GM18520 (cell line): ENCODE data around the gene HLF.
"Not testable (repeated sequence)": the region's sequence is repeated elsewhere in the genome, so short reads cannot be mapped to it uniquely, and the experiment has no call there.

Experiments
- ATAC-seq: cut with Tn5 transposase; IDR thresholded peaks from one replicate; pipeline ENCODE4 v1.9.1; 2021; ENCODE audit not compliant: unreplicated experiment

The HLF gene

GRCh38 chr17:55326030-55326429 is 61.3 kb downstream of the HLF start:
- no peak for ATAC-seq

- no peak for ATAC-seq
These were observed 62.7 kb downstream of the HLF start for GRCh38 chr17:55327225-55328088.

- ATAC-seq: not testable (repeated sequence)
These were observed 63.8 kb downstream of the HLF start for GRCh38 chr17:55328514-55328913.

GRCh38 chr17:55330344-55330933 is 65.7 kb downstream of the HLF start:
- ATAC-seq: no peak

- no peak for ATAC-seq
These were observed 67.7 kb downstream of the HLF start for GRCh38 chr17:55332296-55333041.

- ATAC-seq: no peak
These were observed 69.5 kb downstream of the HLF start for GRCh38 chr17:55334285-55334684.

GRCh38 chr17:55334881-55335540 is 70.3 kb downstream of the HLF start:
- ATAC-seq: no peak

- no peak for ATAC-seq
These were observed 70.9 kb downstream of the HLF start for GRCh38 chr17:55335625-55336024.

GRCh38 chr17:55336426-55336825 is 71.7 kb downstream of the HLF start:
- no peak for ATAC-seq

GRCh38 chr17:55340176-55340575 is 75.4 kb downstream of the HLF start:
- no peak for ATAC-seq

GRCh38 chr17:55340686-55341085 is 75.9 kb downstream of the HLF start:
- no peak for ATAC-seq

- peak; percentile 85 for ATAC-seq
These were observed 76.7 kb downstream of the HLF start for GRCh38 chr17:55341432-55341831.

- no peak for ATAC-seq
These were observed 78.2 kb downstream of the HLF start for GRCh38 chr17:55342800-55343585.

GRCh38 chr17:55343900-55344513 is 79.2 kb downstream of the HLF start:
- no peak for ATAC-seq

- no peak for ATAC-seq
These were observed 79.8 kb downstream of the HLF start for GRCh38 chr17:55344514-55344997.

- ATAC-seq: no peak
These were observed 80.4 kb downstream of the HLF start for GRCh38 chr17:55345132-55345531.

GRCh38 chr17:55346658-55347057 is 81.9 kb downstream of the HLF start:
- ATAC-seq: no peak

- no peak for ATAC-seq
These were observed 82.6 kb downstream of the HLF start for GRCh38 chr17:55347341-55347740.

- no peak for ATAC-seq
These were observed 84.1 kb downstream of the HLF start for GRCh38 chr17:55348749-55349354.

- ATAC-seq: no peak
These were observed 86.1 kb downstream of the HLF start for GRCh38 chr17:55350825-55351205.
